ENCODE data around the gene MPV17L2.

The MPV17L2 gene

DNA sequence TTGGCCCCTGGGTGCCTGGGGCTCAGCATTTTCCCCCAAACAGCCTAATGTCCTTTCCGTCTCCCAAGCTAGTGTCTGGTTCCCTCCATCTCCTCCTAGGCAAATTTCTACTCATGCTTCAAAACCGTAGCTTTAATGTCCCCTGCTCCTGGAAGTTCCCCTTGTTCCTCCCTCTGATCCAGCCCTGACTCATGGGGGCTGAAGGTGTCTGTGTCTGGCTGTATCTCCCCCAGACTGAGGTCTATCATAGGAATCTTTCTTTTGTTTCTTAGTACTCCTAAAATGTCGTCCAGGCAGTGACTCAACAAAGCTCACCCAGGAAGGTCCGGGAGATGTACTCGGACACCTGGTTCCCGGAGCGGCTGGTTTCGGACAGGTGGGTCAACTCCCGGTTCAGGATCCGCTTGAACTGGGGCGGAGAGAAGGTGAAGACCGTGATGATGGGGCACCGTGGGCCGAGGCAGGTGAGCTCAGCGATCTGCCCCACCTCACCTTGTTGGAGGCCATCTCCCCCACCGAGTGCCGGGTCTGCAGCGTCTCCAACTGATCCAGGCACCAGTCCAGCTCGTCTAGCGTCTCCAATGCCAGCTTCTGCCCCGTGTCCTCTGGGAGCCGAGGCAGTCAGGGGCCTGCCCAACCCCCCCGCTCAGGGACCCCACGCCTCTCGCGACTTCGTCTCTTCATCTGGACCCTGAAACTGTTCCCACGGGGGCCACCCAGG is 27.1 kb downstream of the MPV17L2 start:
- no peak for DNase-seq

DNA sequence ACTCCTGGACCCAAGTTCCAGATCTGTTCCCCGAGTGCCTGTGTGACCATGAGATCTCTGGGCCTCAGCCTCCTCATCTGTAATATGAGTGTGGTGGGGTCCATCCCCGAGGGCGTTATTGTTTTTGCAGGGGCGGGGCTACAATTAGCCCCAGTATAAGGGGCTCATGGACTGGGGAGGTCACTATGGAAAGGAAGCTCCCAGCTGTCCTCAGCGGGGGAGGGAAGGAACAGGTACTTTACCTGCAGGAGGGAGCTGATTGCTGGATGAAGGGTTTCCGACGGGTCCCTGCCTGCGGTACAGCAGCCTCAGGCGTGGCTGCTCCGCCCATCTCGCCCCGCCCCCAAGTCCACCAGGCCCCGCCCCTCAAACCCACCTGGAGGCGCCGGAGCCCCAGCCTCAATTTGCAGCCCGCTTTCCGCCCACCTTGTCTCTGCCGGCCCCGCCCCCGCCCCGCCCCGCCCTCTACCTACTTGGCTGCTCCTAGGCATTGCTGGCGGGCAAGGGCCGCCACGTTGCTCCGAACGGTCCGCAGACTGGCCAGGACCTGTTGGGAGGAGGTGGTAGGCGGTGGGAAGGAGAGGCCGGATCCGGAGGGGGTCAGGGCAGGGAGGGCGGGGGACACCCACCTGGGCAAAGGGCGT is 27.7 kb downstream of the MPV17L2 start:
- DNase-seq: no peak

DNA sequence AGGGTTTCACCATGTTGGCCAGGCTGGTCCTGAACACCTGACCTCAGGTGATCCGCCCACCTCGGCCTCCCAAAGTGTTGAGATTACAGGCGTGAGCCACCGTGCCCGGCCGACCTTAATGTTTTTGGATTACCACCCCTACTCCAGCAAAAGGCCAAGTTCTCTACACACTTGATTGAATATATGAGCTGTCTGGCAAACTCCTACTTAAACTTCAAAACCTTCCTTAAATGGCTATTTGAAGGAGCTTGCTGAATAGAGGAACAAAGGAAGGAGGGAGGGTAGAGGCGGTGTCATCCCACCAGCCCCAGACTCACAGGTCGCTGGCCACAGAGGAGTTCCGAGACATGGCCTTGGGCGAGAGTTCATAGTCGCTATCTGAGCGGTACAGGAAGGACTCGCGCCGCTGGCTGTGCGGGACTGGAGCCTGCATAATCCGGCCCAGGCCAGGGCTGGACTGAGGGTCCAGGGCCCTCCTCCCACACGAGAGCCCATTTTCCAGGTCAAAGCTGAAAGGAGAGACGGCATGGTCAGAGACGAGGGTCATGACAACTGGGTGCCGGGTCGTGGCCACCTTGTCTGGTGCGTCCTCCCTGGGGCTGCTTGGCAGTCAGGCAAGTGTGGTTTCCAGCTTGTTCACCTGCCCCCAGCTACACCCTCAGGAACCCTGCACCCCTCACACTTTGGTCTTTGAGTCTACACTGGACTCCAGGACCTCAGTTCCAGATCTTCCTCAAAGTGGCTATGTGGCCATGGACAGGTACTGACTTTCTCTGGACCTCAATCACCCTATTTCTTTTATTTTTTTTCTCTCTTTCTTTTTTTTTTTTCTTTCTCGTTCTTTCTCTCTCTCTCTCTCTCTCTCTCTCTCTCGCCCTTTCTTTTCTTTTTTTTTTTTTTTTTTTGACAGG is 29.1 kb downstream of the MPV17L2 start:
- no peak for DNase-seq

DNA sequence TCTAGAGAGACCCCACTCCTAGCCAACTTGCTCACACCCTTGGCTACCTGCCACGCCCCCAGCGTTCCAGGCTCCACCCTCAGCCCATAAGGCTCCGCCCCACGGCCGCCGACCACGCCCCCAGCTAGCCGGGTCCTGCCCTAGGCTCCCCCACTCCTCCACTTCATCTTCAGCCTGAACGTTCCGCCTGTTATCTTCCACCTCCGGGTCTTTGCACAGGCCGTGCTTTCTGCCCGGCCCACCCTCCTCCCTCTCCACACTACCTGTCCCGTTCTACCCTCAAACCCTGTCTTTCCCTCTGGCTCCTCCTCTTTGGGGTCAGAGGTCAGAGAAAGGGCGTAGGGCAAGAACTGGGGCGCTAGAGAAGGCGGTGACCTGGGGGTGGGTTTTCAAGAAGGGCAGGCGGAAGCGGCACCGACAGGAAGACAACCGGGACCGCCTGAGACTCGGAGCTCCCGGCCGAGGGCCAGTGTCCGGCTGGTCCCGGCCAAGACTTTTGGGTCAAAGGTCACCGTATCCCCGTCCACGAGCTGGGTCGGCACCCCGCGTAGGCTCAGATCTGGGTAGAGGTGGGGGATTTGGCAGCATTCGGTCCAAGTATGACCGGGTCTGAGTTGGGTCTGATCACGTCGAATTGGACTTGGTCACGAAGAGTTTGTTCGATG is 31.0 kb downstream of the MPV17L2 start:
- peak; percentile 75 for DNase-seq

DNA sequence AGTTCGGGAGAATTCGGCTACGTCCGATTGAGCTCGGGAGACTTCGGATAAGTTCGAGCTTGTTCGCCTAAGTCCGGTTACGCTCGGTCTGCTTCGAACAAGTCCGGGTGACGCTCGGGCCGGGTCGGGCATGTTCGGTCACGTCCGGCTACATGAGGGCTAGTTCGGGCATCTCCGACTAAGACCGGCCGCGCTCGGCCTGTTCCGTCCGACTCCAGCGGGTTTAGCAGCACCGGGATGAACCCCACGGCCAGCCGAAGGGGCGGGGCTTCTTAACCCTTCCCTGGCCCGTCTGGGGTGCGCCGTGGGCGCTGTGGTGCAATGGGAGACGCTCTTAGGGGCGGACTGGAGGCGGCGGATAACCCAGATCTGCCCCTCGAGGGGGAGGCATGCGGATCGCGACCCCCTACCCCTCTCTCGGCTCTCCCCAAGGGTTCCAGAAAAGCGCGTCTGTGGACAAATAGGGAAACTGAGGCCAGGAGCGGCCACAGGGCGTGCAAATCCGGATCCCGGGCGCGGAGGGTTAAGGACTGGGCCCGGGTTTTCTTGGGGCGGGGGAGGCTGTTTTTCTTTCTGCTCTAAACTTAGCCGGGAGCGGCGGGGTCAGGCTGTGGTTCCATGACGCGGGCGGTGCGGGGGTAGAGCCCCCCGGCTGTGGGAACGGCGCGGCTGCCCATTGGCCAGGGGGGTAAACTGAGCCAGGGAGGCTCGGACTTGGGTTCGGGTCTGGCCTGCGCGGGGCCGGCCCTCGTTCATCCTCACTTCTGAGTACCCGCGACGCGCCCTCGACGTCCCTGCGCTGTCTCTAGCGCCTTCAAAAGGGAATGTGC is 31.7 kb downstream of the MPV17L2 start:
- peak; percentile 96 for DNase-seq

DNA sequence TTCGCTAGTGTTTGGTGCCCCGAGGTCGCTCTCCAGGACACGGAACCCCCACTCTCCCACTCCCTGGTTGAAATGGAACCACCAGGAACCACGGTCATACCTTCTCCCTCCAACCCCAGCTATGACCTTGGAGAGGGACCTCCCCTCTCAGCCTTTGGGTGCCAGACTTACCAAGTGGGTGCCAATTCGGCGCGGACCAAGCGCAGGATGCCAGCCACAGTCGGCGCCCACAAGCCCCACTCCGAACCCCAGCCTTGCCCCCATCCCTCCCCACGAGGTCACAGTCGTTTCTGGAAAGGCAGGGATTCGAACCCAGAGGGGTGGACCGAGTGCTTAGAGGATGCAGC is 32.3 kb downstream of the MPV17L2 start:
- no peak for DNase-seq

DNA sequence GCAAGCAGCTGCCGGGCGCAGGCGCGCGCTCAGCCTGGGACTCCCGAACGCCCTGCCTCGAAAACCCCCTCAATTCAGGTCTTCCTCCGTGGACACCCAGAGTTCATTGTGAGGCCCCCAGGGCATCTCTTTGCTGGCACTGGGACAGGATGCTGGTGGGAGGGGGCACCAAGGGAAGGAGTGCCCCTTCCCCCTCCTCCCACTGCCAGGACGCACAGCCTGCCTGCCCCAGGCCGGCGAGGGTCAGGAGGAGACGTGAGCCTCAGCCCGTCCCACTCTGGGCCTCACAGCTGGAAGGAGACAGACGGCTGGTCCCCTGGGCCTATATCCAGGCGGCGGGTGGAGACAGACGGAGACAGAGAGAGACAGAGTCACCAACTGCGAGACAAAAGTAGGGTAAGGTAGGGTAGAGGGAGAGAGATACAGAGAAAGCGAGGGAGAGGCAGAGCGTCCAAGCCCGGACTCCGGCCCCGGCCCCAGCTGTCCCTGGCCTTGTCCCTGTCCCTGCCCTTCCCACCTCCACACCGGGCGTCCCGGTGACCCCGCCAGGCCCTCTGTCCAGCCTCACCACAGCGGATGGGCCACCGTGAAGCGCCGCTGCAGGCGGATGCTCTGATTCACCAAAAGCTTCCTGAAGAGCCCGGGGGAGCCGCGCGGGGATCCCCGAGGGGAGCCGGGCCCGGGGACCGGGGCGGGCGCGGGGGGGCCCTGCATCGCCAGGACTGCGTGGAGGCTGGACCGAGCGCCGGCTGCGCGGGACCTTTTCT is 32.9 kb downstream of the MPV17L2 start, which contains the start of gene PDE4C:
PDE4C (minus strand) TSS at position 737 of the 767 bp plus-strand sequence; CDS start at position 714, 23 bp downstream.
- DNase-seq: no peak

DNA sequence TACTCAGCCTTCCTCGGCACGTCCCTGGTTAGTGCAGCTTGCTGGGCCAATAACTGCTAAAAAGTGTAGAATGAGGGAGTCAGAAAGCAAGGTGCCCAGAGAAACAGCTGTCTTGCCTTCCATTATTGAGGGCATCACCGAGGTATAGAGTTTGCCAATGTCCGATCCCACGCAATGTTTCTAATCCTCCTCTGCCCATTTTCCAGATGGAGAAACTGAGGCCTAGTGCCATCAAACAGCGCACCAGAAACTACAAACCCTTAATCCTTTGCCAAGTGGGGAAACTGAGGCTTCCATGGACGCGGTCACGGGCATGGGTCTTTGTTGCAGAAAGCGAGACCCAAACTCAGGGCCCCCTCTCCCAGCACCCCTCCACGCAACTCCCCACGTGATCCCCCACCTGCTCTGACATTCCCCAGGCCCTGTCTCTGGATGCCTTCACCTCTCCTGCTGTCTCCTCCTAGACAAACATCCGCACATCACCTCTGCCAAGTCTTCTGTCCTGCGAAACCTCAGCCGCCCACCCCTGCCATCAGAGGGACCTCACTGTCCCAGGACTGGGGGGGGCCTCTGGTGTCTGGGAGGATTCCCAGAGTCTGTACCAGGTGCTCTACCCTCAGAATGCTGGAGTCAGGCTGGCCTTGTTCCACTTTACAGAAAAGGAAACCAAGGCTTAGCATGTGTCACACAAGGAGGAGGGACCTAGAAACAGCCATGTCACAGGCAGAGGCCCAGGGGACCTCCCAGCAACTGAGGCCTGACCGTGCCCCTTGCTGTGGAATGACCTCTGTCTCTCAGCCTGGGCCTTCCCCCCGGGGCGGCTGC is 34.1 kb downstream of the MPV17L2 start:
- no peak for DNase-seq

DNA sequence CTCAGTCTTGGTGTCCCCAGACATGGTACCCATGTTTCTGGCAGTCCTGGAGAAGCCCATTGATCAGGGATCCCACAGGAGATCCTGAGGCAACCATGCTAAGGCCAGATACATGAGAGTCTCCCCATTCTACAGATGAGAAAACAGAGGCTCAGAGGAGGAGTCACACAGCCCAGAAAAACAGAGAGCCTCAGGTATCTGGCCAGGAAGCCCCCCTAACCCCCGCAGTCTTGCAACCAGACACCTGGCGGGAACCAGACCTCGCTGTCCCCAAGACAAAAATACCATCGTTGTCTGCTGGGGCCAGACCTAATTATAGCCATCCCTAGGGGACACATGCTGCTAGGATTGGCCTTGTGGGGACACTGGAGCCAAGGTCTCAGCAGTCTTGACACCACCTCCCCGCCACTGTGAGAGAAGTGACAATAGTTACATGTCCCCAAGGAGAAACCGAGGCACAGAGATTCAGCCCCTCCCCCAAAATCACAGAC is 34.8 kb downstream of the MPV17L2 start:
- DNase-seq: no peak

DNA sequence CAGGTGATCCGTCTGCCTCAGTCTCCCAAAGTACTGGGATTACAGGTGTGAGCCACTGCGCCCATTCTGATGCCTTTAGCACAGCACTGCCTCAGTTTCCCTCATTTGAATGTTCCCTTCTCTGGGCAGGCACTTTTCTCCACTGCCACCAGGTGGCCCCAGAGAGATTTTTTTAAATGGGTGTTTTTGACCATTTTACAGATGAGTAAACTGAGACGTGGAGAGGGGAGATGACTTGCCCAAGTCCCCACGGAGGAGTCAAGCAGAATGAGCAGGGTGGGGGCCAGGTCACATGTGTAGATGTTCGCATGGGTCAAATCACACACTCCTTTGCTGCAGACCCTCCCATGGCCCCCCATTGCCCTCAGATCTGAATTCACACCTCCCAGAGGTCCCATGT is 36.5 kb downstream of the MPV17L2 start:
- peak; percentile 37 for DNase-seq

DNA sequence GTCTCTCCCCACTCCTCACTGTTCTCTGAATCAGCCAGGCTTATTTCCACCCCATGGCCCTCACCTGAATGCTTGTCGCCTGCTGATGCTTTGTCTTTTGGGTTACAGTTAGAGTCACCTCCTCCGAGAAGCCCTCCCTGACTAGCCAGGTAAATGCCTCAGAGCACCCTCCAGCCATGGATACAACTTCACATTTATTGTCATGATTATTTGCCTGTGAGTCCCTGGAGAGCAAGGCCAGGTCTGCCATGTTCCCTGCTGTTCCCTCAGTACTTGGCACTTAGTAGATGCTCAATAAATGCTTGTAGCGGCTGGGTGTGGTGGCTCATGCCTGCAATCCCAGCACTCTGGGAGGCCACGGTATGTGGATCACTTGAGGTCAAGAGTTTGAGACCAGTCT is 36.9 kb downstream of the MPV17L2 start:
- no peak for DNase-seq

DNA sequence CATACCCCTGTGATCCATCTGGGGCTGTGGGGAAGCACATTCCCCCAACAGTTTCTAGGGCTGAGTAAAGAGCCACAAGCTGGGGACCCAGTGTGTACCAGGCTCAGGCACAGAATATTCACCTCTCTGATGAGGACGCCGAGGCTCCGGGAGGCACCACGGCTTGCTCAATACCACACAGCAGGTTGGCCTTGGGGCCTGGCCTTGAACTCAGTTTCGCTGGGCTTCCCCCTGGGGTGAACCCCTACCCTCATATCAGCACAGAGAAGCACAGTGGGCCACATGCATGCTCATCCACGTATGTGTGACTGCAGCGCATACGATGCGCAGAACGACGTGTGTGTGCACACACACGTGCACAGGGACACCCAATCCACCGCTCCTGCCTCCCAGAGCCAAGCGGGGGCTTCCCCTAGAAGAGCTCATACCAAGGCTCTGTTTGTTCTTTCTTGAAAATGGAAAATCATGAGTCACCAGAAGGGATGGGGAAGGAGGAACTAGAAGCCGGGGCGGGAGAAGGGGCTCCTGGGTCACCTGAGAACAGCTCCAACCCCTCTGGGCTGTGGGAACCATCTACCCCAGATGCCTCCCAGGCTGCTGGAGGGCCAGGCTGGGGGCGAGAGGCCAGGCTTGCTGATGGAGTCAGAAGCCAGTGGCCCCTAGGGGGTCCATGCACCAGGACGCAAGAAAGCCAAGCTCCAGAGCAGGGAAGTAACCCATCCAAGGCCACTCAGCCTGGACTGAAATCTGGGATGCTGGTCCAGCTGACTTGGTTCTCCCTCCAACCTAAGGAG is 38.1 kb downstream of the MPV17L2 start:
- no peak for DNase-seq

DNA sequence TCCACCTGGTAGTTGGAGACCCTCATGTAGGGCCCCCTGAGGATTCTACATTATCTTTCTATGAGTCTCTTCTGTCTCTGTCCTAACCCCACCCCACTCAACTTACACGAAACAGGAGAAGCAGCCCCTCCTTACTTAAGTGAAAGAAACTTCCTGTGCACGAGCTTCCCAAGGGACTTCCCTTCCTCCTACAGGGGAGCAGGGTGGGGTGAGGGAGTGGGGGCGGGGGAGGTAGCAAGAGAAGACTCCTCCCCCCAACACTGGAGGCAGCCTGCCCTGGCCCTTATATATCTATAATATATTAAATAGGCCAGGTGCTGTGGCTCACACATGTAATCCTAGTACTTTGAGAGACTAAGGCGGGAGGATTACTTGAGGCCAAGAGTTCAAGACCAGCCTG is 38.8 kb downstream of the MPV17L2 start:
- DNase-seq: no peak

DNA sequence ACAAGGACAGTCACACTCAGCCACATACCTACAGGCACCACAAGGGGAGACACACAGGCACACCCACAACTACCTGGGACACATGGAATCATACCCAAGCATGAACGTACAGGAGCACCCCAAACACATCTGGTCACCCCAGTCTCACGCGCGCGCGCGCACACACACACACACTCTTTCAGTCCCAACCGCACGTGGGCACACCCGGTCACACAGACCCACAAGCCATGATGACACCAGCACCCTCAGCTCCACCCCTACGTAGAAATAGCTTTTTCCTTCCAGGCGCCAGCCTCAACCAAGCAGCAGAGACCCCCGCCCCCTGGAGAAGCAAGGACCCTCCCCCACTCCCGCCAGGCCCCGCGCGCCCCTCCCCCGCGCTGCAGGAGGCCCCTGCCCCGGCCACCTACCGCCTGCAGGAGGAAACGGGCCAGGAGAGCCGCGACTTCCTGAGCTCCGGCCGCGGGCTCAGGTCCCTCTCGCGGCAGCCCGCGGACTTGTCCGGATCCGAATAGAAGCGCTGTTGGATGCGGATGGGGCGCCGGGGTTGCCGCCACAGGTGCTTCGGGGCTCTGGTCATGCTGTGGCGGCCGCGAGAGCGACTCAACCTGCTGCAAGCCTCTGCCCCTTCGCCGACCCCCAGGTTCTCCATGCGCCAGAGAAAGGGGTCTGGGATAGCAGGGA is 39.7 kb downstream of the MPV17L2 start:
- DNase-seq: peak; percentile 43

DNA sequence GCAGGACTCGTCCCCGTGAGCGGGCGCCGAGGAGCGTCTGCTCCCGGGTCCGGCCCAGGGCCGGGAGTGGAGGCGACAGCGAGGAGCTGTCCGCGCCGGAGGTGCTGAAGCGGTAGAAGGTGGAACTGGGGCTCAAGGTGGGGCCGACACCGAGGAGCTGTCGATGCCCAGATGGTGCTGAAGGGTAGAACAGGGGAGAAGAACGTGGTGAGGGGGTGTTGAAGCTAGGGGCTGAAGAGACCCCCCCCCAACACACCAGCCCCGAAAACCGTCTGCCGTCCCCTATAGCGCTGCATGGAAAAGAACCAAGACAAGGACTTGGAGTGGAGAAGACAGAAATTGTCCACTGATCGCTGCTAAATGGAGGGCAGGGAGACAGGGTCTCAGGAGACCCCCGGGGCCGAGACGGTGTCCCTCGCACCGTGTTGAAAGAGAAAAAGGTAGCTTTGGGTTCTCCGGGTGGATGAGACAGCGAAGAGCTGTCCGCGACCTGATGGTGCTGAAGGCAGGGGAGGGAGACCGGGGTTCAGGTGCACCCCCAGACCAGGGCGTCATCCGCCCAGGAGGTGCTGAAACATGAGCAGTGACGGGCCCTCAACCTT is 40.3 kb downstream of the MPV17L2 start:
- DNase-seq: peak; percentile 69

DNA sequence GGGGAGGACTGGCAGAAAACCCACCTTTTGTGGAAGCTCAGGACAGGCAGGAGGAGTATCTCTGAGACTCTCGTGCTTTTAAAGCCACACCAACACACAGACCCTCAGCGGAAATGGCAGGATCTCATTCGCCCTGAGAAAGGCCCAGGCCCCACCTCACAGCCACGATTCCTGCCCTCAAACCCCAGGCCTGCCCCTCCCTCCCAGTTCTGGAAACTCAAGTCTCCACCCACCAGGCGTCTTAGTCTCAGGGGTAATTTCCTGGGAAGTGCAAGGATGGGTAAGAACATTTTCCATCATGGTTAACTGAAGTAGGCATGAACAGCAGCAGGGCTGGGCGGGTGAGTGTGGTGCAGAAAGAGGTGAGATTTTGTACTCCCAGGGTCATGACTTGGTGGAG is 41.2 kb downstream of the MPV17L2 start:
- DNase-seq: no peak

DNA sequence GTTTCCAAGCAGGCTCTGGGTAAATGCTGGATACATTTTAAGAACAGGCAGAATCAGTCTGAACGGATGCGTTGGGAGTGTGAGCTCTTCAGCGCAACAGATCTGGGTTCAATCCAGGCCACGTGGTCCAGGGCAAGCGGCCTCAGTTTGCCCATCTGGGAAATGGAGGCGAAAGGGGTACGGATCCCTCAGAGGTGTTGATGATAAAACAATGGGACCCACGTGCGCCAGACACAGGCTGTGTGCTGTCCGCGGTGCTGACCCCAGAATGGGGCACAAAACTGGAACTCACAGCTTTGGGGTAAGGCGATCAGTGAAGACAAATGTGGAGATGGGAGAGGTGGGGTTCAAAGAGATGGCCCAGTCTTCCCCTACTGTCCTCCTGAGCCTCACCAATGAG is 46.3 kb downstream of the MPV17L2 start:
- DNase-seq: no peak

DNA sequence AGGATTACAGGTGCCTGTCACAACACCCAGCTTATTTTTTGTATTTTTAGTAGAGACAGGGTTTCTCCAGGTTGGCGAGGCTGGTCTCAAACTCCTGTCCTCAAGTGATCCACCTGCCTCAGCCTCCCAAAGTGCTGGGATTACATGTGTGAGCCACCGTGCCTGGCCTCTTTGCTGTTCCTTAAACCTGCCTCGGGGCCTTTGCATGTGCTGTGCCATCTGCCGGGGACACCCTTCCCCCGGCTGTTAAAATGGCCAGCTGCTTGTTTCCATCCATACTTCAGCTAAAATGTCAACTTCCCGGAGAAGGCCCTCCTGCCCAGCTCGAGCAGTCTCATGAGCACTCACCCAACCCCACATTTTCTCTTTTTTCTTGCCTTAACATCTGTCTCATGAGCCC is 52.3 kb downstream of the MPV17L2 start:
- no peak for DNase-seq

All from stimulated activated CD8-positive, alpha-beta memory T cell treated with anti-CD3 and anti-CD28 coated beads, Interleukin-4, amount 100 ng/mL, for 48 hours (primary cell).